Fibroblast of mammary gland (primary cell): ENCODE measurements around the gene DBNDD1.

Source experiments
- DNase-seq: peaks from one replicate; pipeline ENCODE4 v3.0.0-alpha.2; 2010; ENCODE audit warnings: low read depth
- H3K4me3 ChIP-seq: 2 replicates; pipeline ENCODE4 v1.5.1; 2011; ENCODE audit warnings: low read depth, mild to moderate bottlenecking, low read length, moderate library complexity; ENCODE audit not compliant: control insufficient read depth
- CTCF ChIP-seq: conservative IDR thresholded peaks from 2 replicates; pipeline ENCODE4 v1.5.1; 2011; ENCODE audit warnings: low read depth, low read length, inconsistent platforms; ENCODE audit not compliant: control insufficient read depth, insufficient read depth

The DBNDD1 gene

GRCh38 chr16:90007015-90007414 lies 12.2 kb downstream of the DBNDD1 start:
- H3K4me3 ChIP-seq: no peak overlapping the region
- no peak for DNase-seq
- no peak for TF ChIP-seq CTCF

GRCh38 chr16:90005956-90006663 lies 13.1 kb downstream of the DBNDD1 start:
- no peak overlapping the region for H3K4me3 ChIP-seq
- TF ChIP-seq CTCF: no peak
- DNase-seq: no peak

- TF ChIP-seq CTCF: no peak
- H3K4me3 ChIP-seq: no peak overlapping the region
- no peak for DNase-seq
These were observed 14.7 kb downstream of the DBNDD1 start for GRCh38 chr16:90004577-90004976.

- TF ChIP-seq CTCF: no peak
- no peak overlapping the region for H3K4me3 ChIP-seq
- DNase-seq: no peak
These were observed 16.5 kb downstream of the DBNDD1 start for GRCh38 chr16:90002759-90003158.

- no peak overlapping the region for H3K4me3 ChIP-seq
- TF ChIP-seq CTCF: no peak
- no peak for DNase-seq
These were observed 17.3 kb downstream of the DBNDD1 start for GRCh38 chr16:90001761-90002503.

GRCh38 chr16:90000733-90001427 lies 18.4 kb downstream of the DBNDD1 start:
- H3K4me3 ChIP-seq: no peak overlapping the region
- TF ChIP-seq CTCF: no peak
- DNase-seq: no peak
